HEK293 (cell line): Measurements from ENCODE around the gene FPR1.

Source experiments
- CTCF ChIA-PET: fragments of 350-600 bp; formaldehyde crosslinking; extraction: SDS; loops from one replicate; lab custom pipeline; 2021; ENCODE audit warnings: antibody characterized with exemption; lab: Yijun Ruan, JAX
- POLR2A ChIA-PET: fragments of 300-600 bp; formaldehyde crosslinking; extraction: SDS; loops from one replicate; lab custom pipeline; 2020; ENCODE audit warnings: antibody characterized with exemption, inconsistent platforms; lab: Yijun Ruan, JAX
- H3K27ac ChIP-seq: fragments of 200-500 bp; sonication (Bioruptor generic); 2 replicates; pipeline ENCODE4 v1.5.1; 2014; ENCODE audit warnings: low read depth, low read length, control low read depth, inconsistent platforms; ENCODE audit errors: extremely low read depth
- H3K36me3 ChIP-seq, 2 experiments: fragments of 200-500 bp in 1 of 2; sonication (Bioruptor generic) in 1 of 2; 1 replicate in 1 of 2; 2 replicates in 1 of 2; pipeline ENCODE4 v1.5.1; 2014 to 2017; ENCODE audit warnings: inconsistent platforms in 2 of 2, low read length in 2 of 2; ENCODE audit not compliant: control insufficient read depth in 2 of 2, insufficient read depth in 1 of 2
- H3K4me1 ChIP-seq: fragments of 200-500 bp; sonication (Bioruptor generic); 2 replicates; pipeline ENCODE4 v1.5.1; 2014; ENCODE audit warnings: mild to moderate bottlenecking, low read length, inconsistent platforms; ENCODE audit not compliant: control insufficient read depth, insufficient read depth
- H3K4me3 ChIP-seq: 2 replicates; pipeline ENCODE4 v1.5.1; 2011; ENCODE audit warnings: low read depth, mild to moderate bottlenecking, control low read depth, low read length, moderate library complexity
- H3K9me3 ChIP-seq: fragments of 200-500 bp; sonication (Bioruptor generic); 2 replicates; pipeline ENCODE4 v1.5.1; 2014; ENCODE audit warnings: low read depth, low read length, inconsistent platforms; ENCODE audit not compliant: control insufficient read depth, insufficient read depth
- GFI1B ChIP-seq: fragments of 450-650 bp; formaldehyde crosslinking; IDR thresholded peaks from 2 replicates; pipeline ENCODE4 v1.5.1; 2016; ENCODE audit warnings: missing biosample characterization, missing genetic modification characterization
- MEIS1 ChIP-seq: sonication (generic); formaldehyde crosslinking; IDR thresholded peaks from 2 replicates; pipeline ENCODE4 v1.8.1; 2022; ENCODE audit warnings: missing genetic modification reagents, mild to moderate bottlenecking, borderline replicate concordance
- MZF1 ChIP-seq: fragments of 450-650 bp; formaldehyde crosslinking; IDR thresholded peaks from 2 replicates; pipeline ENCODE4 v1.5.1; 2017; ENCODE audit warnings: missing biosample characterization, missing genetic modification characterization, borderline replicate concordance
- TCF7L2 ChIP-seq: IDR thresholded peaks from 2 replicates; pipeline ENCODE4 v1.6.1; 2011; ENCODE audit warnings: low read depth, mild to moderate bottlenecking, inconsistent platforms, low read length, moderate library complexity, borderline replicate concordance
- ZNF23 ChIP-seq: fragments of 450-650 bp; formaldehyde crosslinking; IDR thresholded peaks from 2 replicates; pipeline ENCODE4 v1.5.1; 2016; ENCODE audit warnings: missing biosample characterization, missing genetic modification characterization, borderline replicate concordance
- ZNF354C ChIP-seq: fragments of 450-650 bp; formaldehyde crosslinking; IDR thresholded peaks from 2 replicates; pipeline ENCODE4 v1.5.1; 2016; ENCODE audit warnings: missing biosample characterization, missing genetic modification characterization, low read depth, borderline replicate concordance
- ZNF366 ChIP-seq: fragments of 450-650 bp; formaldehyde crosslinking; conservative IDR thresholded peaks from 2 replicates; pipeline ENCODE4 v1.5.1; 2016; ENCODE audit warnings: missing biosample characterization, missing genetic modification characterization
- ZNF416 ChIP-seq: fragments of 450-650 bp; formaldehyde crosslinking; IDR thresholded peaks from 2 replicates; pipeline ENCODE4 v1.5.1; 2016; ENCODE audit warnings: missing biosample characterization, missing genetic modification characterization
- ZNF514 ChIP-seq: fragments of 450-650 bp; formaldehyde crosslinking; IDR thresholded peaks from 2 replicates; pipeline ENCODE4 v1.5.1; 2016; ENCODE audit warnings: missing biosample characterization, missing genetic modification characterization
- ZNF558 ChIP-seq: fragments of 450-650 bp; formaldehyde crosslinking; IDR thresholded peaks from 2 replicates; pipeline ENCODE4 v1.5.1; 2016; ENCODE audit warnings: missing biosample characterization, missing genetic modification characterization
- ZNF596 ChIP-seq: fragments of 450-650 bp; IDR thresholded peaks from 2 replicates; pipeline ENCODE4 v1.5.0; 2018; ENCODE audit warnings: missing biosample characterization, mild to moderate bottlenecking, missing genetic modification characterization, moderate library complexity
- ZNF658 ChIP-seq: fragments of 450-650 bp; formaldehyde crosslinking; IDR thresholded peaks from 2 replicates; pipeline ENCODE4; 2016; ENCODE audit warnings: missing biosample characterization, missing genetic modification characterization
- ZNF776 ChIP-seq: fragments of 450-650 bp; formaldehyde crosslinking; IDR thresholded peaks from 2 replicates; pipeline ENCODE4 v1.5.0; 2017; ENCODE audit warnings: missing biosample characterization, missing genetic modification characterization, borderline replicate concordance
- ZNF791 ChIP-seq: fragments of 450-650 bp; formaldehyde crosslinking; IDR thresholded peaks from 2 replicates; pipeline ENCODE4 v1.5.1; 2016; ENCODE audit warnings: missing biosample characterization, missing genetic modification characterization
- ZNF830 ChIP-seq: fragments of 450-650 bp; IDR thresholded peaks from 2 replicates; pipeline ENCODE4 v1.5.0; 2018; ENCODE audit warnings: missing biosample characterization, missing genetic modification characterization, low read depth, mild to moderate bottlenecking, moderate library complexity
- ZXDB ChIP-seq: fragments of 450-650 bp; formaldehyde crosslinking; IDR thresholded peaks from 2 replicates; pipeline ENCODE4 v1.5.1; 2016; ENCODE audit warnings: missing biosample characterization, missing genetic modification characterization
- TF ChIP-seq, protein P1 (sequence below): fragments of 450-650 bp; formaldehyde crosslinking; IDR thresholded peaks from 2 replicates; pipeline ENCODE4; 2016; ENCODE audit warnings: missing biosample characterization, missing genetic modification characterization
- TF ChIP-seq, protein P2 (sequence below): fragments of 450-650 bp; formaldehyde crosslinking; conservative IDR thresholded peaks from 2 replicates; pipeline ENCODE4 v1.5.1; 2016; ENCODE audit warnings: low read depth, missing biosample characterization, missing genetic modification characterization
- TF ChIP-seq, protein P3 (sequence below): fragments of 450-650 bp; formaldehyde crosslinking; IDR thresholded peaks from 2 replicates; pipeline ENCODE4 v1.5.1; 2016; ENCODE audit warnings: missing biosample characterization, missing genetic modification characterization
- TF ChIP-seq, protein P4 (sequence below): fragments of 450-650 bp; formaldehyde crosslinking; IDR thresholded peaks from 2 replicates; pipeline ENCODE4 v1.5.1; 2016; ENCODE audit warnings: missing biosample characterization, missing genetic modification characterization
- TF ChIP-seq, protein P5 (sequence below): fragments of 450-650 bp; formaldehyde crosslinking; IDR thresholded peaks from 2 replicates; pipeline ENCODE4 v1.5.1; 2016; ENCODE audit warnings: missing biosample characterization, missing genetic modification characterization

The FPR1 gene

DNA sequence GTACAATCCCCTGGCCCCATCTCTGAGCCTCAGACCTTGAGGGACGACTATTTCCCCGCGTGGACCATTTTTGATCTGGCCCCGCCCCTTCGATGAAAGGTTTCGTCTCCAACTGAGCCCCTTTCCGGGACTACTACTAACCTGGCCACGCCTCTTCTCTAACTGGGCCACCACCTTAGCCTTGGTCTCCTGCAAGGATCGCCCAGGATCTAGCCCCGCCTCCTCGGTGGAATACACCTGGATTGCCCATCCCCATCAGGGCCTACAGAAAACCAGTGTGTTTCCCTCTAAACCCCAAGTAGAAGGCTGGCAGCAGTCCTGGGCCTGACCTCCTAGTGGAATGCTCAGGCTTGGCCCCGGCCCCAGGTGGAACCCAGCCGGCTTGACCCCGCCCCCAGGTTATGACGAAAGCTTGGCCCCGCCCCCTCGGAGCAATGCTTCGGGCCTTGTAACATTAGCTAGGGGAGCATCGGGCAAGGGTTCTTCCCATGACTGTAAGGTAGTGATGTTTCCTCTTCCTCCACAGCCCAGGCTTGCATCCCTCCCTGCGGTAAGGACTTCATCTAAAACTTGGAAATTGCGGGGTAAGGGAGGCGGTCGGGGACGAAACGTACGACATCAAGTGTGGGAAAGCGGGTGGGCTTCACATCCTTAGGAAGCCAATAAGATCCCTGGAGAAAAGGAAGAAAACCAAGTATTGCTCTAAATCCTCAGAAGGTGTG is 49.4 kb downstream of the FPR1 start (continued):
- TF ChIP-seq, protein P1, sequence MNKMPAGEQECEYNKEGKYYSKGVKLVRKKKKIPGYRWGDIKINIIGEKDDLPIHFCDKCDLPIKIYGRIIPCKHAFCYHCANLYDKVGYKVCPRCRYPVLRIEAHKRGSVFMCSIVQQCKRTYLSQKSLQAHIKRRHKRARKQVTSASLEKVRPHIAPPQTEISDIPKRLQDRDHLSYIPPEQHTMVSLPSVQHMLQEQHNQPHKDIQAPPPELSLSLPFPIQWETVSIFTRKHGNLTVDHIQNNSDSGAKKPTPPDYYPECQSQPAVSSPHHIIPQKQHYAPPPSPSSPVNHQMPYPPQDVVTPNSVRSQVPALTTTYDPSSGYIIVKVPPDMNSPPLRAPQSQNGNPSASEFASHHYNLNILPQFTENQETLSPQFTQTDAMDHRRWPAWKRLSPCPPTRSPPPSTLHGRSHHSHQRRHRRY (tag by site-specific recombination) = no peak
- TF ChIP-seq TCF7L2 (no peak), ZNF558 (tag by site-specific recombination) (no peak), ZNF366 (tag by site-specific recombination) (no peak)
- TF ChIP-seq, protein P2, sequence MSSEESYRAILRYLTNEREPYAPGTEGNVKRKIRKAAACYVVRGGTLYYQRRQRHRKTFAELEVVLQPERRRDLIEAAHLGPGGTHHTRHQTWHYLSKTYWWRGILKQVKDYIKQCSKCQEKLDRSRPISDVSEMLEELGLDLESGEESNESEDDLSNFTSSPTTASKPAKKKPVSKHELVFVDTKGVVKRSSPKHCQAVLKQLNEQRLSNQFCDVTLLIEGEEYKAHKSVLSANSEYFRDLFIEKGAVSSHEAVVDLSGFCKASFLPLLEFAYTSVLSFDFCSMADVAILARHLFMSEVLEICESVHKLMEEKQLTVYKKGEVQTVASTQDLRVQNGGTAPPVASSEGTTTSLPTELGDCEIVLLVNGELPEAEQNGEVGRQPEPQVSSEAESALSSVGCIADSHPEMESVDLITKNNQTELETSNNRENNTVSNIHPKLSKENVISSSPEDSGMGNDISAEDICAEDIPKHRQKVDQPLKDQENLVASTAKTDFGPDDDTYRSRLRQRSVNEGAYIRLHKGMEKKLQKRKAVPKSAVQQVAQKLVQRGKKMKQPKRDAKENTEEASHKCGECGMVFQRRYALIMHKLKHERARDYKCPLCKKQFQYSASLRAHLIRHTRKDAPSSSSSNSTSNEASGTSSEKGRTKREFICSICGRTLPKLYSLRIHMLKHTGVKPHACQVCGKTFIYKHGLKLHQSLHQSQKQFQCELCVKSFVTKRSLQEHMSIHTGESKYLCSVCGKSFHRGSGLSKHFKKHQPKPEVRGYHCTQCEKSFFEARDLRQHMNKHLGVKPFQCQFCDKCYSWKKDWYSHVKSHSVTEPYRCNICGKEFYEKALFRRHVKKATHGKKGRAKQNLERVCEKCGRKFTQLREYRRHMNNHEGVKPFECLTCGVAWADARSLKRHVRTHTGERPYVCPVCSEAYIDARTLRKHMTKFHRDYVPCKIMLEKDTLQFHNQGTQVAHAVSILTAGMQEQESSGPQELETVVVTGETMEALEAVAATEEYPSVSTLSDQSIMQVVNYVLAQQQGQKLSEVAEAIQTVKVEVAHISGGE (tag by site-specific recombination) = no peak

DNA sequence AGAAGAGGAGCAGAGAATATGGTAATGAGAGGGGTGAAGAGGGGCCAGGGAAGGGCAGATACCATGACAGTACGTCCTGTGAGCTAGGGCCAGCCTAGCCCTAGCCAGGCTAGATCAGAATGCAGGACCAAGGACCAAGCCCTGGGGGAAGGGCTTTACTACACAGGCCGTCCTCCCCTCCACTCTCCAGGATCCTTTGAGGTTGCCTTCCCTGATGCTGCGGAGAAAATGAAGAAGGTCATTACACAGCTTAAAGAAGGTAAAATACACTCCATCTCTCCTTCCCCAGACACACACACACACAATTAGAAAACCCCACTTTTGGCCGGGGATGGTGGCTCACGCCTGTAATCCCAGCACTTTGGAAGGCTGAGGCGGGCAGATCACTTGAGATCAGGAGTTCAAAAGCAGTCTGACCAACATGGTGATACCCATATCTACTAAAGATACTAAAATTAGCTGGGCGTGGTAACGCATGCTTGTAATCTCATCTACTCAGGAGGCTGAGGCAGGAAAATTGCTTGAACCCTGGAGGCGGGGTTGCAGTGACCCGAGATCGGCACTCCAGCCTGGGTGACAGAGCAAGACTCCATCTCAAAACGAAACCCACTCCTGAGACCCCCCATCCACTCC is 50.1 kb downstream of the FPR1 start:
- Histone ChIP-seq H3K36me3 (peaks cover 25 to 78% of the 10 kb centered on the region in 2 experiments), H3K4me3 (no peak overlapping the region), H3K4me1 (peaks cover 3% of the 10 kb centered on the region; the same call in 1 of the 2 replicates), H3K9me3 (no peaks in the 10 kb centered on the region), H3K27ac (no peak overlapping the region)
- POLR2A ChIA-PET = interaction anchor here (0.6 to 4.3 kb wide), 3 partner anchors 8 to 13 kb away, joined by 3 to 30 read pairs (median 3); no protein-coding TSS in a partner anchor
- CTCF ChIA-PET = interaction anchor here (0.6 to 1.8 kb wide), 2 partner anchors 40 to 76 kb away, joined by 3 to 5 read pairs; no protein-coding TSS in a partner anchor
- TF ChIP-seq ZXDB = no peak
- TF ChIP-seq ZNF596 (tag by site-specific recombination) = no peak
- TF ChIP-seq ZNF416 = no peak
- TF ChIP-seq, protein P3, sequence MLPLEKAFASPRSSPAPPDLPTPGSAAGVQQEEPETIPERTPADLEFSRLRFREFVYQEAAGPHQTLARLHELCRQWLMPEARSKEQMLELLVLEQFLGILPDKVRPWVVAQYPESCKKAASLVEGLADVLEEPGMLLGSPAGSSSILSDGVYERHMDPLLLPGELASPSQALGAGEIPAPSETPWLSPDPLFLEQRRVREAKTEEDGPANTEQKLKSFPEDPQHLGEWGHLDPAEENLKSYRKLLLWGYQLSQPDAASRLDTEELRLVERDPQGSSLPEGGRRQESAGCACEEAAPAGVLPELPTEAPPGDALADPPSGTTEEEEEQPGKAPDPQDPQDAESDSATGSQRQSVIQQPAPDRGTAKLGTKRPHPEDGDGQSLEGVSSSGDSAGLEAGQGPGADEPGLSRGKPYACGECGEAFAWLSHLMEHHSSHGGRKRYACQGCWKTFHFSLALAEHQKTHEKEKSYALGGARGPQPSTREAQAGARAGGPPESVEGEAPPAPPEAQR (tag by site-specific recombination) = no peak
- TF ChIP-seq ZNF791 = no peak
- no peak for TF ChIP-seq MEIS1
- TF ChIP-seq ZNF830 (tag by site-specific recombination) = no peak

DNA sequence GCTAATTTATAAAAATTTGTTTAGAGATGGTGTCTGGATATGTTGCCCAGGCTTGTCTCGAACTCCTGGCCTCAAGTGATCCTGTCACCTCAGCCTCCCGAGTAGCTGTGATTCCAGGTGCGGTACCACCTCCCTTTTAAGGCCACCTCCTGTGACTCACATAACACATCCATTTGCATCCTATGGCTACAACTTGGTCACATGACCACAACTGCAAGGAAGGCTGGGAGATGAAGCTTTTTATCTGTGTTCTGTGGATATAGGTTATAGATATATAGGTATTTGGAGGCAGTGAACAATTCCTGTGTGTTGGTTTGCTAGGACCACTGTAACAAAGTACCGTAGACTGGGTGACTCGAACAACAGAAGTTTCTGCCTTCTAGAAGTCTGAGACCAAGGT is 52.5 kb downstream of the FPR1 start:
- Histone ChIP-seq H3K27ac (no peak overlapping the region), H3K36me3 (peaks cover 19 to 84% of the 10 kb centered on the region in 2 experiments; a peak in 2 of 3 replicates), H3K9me3 (no peaks in the 10 kb centered on the region), H3K4me1 (no peaks in the 10 kb centered on the region; the same call in 1 of the 2 replicates), H3K4me3 (no peak overlapping the region)
- CTCF ChIA-PET = interaction anchor here (1.2 kb wide), 1 partner anchor 38 kb away, joined by 3 read pairs; no protein-coding TSS in a partner anchor
- POLR2A ChIA-PET = interaction anchor here (2.3 kb wide), 1 partner anchor 10 kb away, joined by 9 read pairs; no protein-coding TSS in a partner anchor
- TF ChIP-seq ZNF354C (tag by site-specific recombination) (no peak), GFI1B (tag by site-specific recombination) (no peak), MZF1 (tag by site-specific recombination) (no peak), ZNF658 (tag by site-specific recombination) (no peak), ZNF514 (tag by site-specific recombination) (no peak), ZNF776 (tag by site-specific recombination) (no peak), ZNF23 (tag by site-specific recombination) (no peak)
- TF ChIP-seq, protein P4, sequence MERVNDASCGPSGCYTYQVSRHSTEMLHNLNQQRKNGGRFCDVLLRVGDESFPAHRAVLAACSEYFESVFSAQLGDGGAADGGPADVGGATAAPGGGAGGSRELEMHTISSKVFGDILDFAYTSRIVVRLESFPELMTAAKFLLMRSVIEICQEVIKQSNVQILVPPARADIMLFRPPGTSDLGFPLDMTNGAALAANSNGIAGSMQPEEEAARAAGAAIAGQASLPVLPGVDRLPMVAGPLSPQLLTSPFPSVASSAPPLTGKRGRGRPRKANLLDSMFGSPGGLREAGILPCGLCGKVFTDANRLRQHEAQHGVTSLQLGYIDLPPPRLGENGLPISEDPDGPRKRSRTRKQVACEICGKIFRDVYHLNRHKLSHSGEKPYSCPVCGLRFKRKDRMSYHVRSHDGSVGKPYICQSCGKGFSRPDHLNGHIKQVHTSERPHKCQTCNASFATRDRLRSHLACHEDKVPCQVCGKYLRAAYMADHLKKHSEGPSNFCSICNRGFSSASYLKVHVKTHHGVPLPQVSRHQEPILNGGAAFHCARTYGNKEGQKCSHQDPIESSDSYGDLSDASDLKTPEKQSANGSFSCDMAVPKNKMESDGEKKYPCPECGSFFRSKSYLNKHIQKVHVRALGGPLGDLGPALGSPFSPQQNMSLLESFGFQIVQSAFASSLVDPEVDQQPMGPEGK (tag by site-specific recombination) = no peak
- TF ChIP-seq, protein P5, sequence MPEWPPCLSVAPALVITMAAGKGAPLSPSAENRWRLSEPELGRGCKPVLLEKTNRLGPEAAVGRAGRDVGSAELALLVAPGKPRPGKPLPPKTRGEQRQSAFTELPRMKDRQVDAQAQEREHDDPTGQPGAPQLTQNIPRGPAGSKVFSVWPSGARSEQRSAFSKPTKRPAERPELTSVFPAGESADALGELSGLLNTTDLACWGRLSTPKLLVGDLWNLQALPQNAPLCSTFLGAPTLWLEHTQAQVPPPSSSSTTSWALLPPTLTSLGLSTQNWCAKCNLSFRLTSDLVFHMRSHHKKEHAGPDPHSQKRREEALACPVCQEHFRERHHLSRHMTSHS = no peak
